ENCODE results near the gene PAQR8. TPM values are rescaled to one million over a fixed set of nuclear protein-coding genes. Genes with fewer than 3 reads are reported as not detected.

The PAQR8 gene
- total and polyA plus RNA-seq, 2 of the 13 experiments (the other 11 are each of a cell fraction or from before 2014, with no cell fraction given) = 37.7 to 50.7 TPM

DNA sequence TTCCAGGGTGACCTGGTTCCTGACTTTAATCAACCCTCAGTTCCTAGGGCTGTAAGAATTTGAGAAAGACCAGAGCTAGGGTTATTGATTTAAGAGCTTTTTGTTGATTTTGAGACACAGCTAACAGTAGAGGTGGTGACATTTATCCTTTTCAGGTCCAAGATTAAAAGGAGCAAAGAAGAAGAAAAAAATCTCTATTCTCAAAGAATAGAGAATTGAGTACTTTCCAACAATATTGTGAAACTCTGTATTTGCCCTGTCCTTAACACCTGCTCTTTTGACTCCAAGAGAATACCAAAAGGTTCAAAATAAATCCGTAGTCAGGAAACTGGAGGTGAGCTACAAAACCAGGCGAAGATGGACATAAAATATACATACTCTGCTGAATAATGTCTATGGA, 7.3 kb downstream of the PAQR8 start (continued):
- TF ChIP-seq, protein P1, sequence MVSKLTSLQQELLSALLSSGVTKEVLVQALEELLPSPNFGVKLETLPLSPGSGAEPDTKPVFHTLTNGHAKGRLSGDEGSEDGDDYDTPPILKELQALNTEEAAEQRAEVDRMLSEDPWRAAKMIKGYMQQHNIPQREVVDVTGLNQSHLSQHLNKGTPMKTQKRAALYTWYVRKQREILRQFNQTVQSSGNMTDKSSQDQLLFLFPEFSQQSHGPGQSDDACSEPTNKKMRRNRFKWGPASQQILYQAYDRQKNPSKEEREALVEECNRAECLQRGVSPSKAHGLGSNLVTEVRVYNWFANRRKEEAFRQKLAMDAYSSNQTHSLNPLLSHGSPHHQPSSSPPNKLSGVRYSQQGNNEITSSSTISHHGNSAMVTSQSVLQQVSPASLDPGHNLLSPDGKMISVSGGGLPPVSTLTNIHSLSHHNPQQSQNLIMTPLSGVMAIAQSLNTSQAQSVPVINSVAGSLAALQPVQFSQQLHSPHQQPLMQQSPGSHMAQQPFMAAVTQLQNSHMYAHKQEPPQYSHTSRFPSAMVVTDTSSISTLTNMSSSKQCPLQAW (CRISPR knock-in tag; IDR thresholded peaks at IDR 0.05) = no peak
- TF ChIP-seq ZNF460 (CRISPR knock-in tag; IDR thresholded peaks at IDR 0.05; ENCODE audit: borderline replicate concordance) (no peak), NBN (conservative IDR thresholded peaks at IDR 0.05) (no peak), ATF7 (IDR thresholded peaks at IDR 0.05) (no peak), ATF7 (CRISPR knock-in tag; IDR thresholded peaks at IDR 0.05) (no peak), GATAD1 (CRISPR knock-in tag; IDR thresholded peaks at IDR 0.05) (no peak), GZF1 (CRISPR knock-in tag; IDR thresholded peaks at IDR 0.05) (no peak), AKAP8 (CRISPR knock-in tag; IDR thresholded peaks at IDR 0.05) (no peak), BRD4 (CRISPR knock-in tag; IDR thresholded peaks at IDR 0.05) (no peak), MIXL1 (CRISPR knock-in tag; IDR thresholded peaks at IDR 0.05) (no peak), MTA1 (CRISPR knock-in tag; IDR thresholded peaks at IDR 0.05; ENCODE audit: borderline replicate concordance) (no peak)
- TF ChIP-seq, protein P2, sequence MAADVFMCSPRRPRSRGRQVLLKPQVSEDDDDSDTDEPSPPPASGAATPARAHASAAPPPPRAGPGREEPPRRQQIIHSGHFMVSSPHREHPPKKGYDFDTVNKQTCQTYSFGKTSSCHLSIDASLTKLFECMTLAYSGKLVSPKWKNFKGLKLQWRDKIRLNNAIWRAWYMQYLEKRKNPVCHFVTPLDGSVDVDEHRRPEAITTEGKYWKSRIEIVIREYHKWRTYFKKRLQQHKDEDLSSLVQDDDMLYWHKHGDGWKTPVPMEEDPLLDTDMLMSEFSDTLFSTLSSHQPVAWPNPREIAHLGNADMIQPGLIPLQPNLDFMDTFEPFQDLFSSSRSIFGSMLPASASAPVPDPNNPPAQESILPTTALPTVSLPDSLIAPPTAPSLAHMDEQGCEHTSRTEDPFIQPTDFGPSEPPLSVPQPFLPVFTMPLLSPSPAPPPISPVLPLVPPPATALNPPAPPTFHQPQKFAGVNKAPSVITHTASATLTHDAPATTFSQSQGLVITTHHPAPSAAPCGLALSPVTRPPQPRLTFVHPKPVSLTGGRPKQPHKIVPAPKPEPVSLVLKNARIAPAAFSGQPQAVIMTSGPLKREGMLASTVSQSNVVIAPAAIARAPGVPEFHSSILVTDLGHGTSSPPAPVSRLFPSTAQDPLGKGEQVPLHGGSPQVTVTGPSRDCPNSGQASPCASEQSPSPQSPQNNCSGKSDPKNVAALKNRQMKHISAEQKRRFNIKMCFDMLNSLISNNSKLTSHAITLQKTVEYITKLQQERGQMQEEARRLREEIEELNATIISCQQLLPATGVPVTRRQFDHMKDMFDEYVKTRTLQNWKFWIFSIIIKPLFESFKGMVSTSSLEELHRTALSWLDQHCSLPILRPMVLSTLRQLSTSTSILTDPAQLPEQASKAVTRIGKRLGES (CRISPR knock-in tag; IDR thresholded peaks at IDR 0.05; ENCODE audit: borderline replicate concordance) = no peak
